ENCODE results near the gene CNTNAP2.

CNTNAP2 gene

DNA sequence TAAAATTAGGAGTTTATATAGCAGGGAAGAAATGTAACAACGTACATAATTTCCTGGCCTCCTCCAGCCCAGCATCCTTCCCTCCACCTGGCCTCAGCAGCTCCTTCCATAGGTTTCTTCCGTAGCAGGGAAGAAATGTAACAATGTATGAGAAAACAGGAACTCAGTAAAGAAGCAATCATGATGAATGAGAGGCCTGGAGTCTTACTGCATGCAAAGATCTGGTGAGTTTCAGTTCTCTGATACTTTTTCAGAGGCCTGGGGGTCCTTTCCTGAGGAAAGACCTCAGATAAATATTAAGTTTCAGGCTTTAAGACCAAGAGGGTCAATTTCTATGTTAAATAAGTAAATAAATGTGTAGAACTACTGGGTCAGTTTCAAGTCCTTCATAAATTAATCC is 2318.3 kb downstream of the CNTNAP2 start:
- Histone ChIP-seq H3K9me3 (ENCODE audit: control insufficient read depth, insufficient read depth, low read depth, low read length) (no peaks in the 10 kb centered on the region), H3K36me3 (ENCODE audit: control insufficient read depth in 2 of 2, insufficient read depth in 1 of 2, low read length in 2 of 2) (no peaks in the 10 kb centered on the region), H3K4me3 (ENCODE audit: low read depth, low read length) (no peak overlapping the region), H3K4me1 (ENCODE audit: control insufficient read depth, insufficient read depth, low read length) (no peaks in the 10 kb centered on the region), H3K27ac (ENCODE audit: extremely low read depth, low read depth, low read length) (no peak overlapping the region)
- ChIA-PET CTCF (no interaction called here), POLR2A (no interaction called here)
- TF ChIP-seq ZNF366 (tag by site-specific recombination; conservative IDR thresholded peaks at IDR 0.05) (no peak), ZNF530 (tag by site-specific recombination; IDR thresholded peaks at IDR 0.05; ENCODE audit: low read depth) (no peak)
- TF ChIP-seq, protein P1, sequence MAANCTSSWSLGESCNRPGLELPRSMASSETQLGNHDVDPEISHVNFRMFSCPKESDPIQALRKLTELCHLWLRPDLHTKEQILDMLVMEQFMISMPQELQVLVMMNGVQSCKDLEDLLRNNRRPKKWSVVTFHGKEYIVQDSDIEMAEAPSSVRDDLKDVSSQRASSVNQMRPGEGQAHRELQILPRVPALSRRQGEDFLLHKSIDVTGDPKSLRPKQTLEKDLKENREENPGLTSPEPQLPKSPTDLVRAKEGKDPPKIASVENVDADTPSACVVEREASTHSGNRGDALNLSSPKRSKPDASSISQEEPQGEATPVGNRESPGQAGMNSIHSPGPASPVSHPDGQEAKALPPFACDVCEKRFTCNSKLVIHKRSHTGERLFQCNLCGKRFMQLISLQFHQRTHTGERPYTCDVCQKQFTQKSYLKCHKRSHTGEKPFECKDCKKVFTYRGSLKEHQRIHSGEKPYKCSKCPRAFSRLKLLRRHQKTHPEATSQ (tag by site-specific recombination; IDR thresholded peaks at IDR 0.05): no peak

DNA sequence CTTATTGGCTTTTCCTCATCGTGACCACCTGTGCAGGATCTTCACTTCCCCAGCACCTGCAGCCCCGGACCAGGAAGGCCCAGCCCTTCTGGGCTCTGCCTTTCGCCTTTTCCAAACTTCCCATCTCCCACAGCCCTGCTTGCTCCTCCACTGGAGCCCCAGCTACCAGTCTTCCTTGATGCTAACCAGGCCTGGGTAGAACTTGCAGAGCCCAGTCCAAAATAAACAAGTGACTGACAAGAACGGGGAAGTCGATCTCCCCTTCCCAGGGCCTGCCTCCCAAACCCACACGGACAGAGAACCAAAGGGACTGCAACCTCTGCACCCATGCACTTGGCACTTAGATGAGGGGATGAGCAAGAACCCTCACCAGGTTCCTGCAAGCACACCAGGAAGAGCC is 2319.1 kb downstream of the CNTNAP2 start:
- TF ChIP-seq, protein P2, sequence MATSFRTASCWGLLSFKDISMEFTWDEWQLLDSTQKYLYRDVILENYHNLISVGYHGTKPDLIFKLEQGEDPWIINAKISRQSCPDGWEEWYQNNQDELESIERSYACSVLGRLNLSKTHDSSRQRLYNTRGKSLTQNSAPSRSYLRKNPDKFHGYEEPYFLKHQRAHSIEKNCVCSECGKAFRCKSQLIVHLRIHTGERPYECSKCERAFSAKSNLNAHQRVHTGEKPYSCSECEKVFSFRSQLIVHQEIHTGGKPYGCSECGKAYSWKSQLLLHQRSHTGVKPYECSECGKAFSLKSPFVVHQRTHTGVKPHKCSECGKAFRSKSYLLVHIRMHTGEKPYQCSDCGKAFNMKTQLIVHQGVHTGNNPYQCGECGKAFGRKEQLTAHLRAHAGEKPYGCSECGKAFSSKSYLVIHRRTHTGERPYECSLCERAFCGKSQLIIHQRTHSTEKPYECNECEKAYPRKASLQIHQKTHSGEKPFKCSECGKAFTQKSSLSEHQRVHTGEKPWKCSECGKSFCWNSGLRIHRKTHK (tag by site-specific recombination; IDR thresholded peaks at IDR 0.05): no peak
- TF ChIP-seq, protein P3, sequence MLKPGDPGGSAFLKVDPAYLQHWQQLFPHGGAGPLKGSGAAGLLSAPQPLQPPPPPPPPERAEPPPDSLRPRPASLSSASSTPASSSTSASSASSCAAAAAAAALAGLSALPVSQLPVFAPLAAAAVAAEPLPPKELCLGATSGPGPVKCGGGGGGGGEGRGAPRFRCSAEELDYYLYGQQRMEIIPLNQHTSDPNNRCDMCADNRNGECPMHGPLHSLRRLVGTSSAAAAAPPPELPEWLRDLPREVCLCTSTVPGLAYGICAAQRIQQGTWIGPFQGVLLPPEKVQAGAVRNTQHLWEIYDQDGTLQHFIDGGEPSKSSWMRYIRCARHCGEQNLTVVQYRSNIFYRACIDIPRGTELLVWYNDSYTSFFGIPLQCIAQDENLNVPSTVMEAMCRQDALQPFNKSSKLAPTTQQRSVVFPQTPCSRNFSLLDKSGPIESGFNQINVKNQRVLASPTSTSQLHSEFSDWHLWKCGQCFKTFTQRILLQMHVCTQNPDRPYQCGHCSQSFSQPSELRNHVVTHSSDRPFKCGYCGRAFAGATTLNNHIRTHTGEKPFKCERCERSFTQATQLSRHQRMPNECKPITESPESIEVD (tag by site-specific recombination; IDR thresholded peaks at IDR 0.05): no peak
- TF ChIP-seq, protein P4, sequence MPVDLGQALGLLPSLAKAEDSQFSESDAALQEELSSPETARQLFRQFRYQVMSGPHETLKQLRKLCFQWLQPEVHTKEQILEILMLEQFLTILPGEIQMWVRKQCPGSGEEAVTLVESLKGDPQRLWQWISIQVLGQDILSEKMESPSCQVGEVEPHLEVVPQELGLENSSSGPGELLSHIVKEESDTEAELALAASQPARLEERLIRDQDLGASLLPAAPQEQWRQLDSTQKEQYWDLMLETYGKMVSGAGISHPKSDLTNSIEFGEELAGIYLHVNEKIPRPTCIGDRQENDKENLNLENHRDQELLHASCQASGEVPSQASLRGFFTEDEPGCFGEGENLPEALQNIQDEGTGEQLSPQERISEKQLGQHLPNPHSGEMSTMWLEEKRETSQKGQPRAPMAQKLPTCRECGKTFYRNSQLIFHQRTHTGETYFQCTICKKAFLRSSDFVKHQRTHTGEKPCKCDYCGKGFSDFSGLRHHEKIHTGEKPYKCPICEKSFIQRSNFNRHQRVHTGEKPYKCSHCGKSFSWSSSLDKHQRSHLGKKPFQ (tag by site-specific recombination; IDR thresholded peaks at IDR 0.05): no peak
- TF ChIP-seq GLI4 (tag by site-specific recombination; IDR thresholded peaks at IDR 0.05) (no peak), ZNF423 (tag by site-specific recombination; IDR thresholded peaks at IDR 0.05) (no peak), ZNF221 (tag by site-specific recombination; IDR thresholded peaks at IDR 0.05; ENCODE audit: borderline replicate concordance) (no peak), ZNF302 (tag by site-specific recombination; IDR thresholded peaks at IDR 0.05; ENCODE audit: low read depth) (no peak), ZNF133 (tag by site-specific recombination; IDR thresholded peaks at IDR 0.05) (no peak), ZNF292 (tag by site-specific recombination; IDR thresholded peaks at IDR 0.05; ENCODE audit: borderline replicate concordance, low read depth) (no peak), ZNF596 (tag by site-specific recombination; IDR thresholded peaks at IDR 0.05) (no peak), ZNF776 (tag by site-specific recombination; IDR thresholded peaks at IDR 0.05; ENCODE audit: borderline replicate concordance) (no peak), ZNF654 (tag by site-specific recombination; IDR thresholded peaks at IDR 0.05; ENCODE audit: low read depth) (no peak), SETDB1 (IDR thresholded peaks at IDR 0.05; ENCODE audit: insufficient read length, low read length) (no peak)
- TF ChIP-seq, protein P5, sequence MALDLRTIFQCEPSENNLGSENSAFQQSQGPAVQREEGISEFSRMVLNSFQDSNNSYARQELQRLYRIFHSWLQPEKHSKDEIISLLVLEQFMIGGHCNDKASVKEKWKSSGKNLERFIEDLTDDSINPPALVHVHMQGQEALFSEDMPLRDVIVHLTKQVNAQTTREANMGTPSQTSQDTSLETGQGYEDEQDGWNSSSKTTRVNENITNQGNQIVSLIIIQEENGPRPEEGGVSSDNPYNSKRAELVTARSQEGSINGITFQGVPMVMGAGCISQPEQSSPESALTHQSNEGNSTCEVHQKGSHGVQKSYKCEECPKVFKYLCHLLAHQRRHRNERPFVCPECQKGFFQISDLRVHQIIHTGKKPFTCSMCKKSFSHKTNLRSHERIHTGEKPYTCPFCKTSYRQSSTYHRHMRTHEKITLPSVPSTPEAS (tag by site-specific recombination; IDR thresholded peaks at IDR 0.05): no peak
- no peaks in the 10 kb centered on the region for H3K36me3 ChIP-seq (ENCODE audit: control insufficient read depth in 2 of 2, insufficient read depth in 1 of 2, low read length in 2 of 2)
- H3K4me1 ChIP-seq (ENCODE audit: control insufficient read depth, insufficient read depth, low read length): no peaks in the 10 kb centered on the region
- no peak overlapping the region for H3K4me3 ChIP-seq (ENCODE audit: low read depth, low read length)
- H3K9me3 ChIP-seq (ENCODE audit: control insufficient read depth, insufficient read depth, low read depth, low read length): no peaks in the 10 kb centered on the region
- no peak overlapping the region for H3K27ac ChIP-seq (ENCODE audit: extremely low read depth, low read depth, low read length)
- CTCF ChIA-PET: no interaction called here
- POLR2A ChIA-PET: no interaction called here
